Measurements from ENCODE around the gene EGLN3. TPM values are rescaled to one million over a fixed set of nuclear protein-coding genes. Genes with fewer than 3 reads are reported as not detected.

Gene EGLN3
- total and polyA plus RNA-seq, 3 experiments from 2014 or later = 1.6 to 2.5 (median 2.1) TPM

- POLR2A ChIA-PET = no interaction called here
- Mint-ChIP-seq H3K27ac (no peak overlapping the region), H3K4me3 (no peak overlapping the region), H3K4me1 (peaks cover 0 to 6% (median 0%) of the 10 kb centered on the region in 3 donors), H3K9me3 (peaks cover 0 to 3% (median 0%) of the 10 kb centered on the region in 5 donors), H3K27me3 (peaks cover 0 to 4% of the 10 kb centered on the region in 2 donors), H3K36me3 (no peaks in the 10 kb centered on the region)
- H3K36me3 ChIP-seq (ENCODE audit: insufficient read depth, low read length) = no peaks in the 10 kb centered on the region
- H3K9me3 ChIP-seq (ENCODE audit: low read length) = no peaks in the 10 kb centered on the region
- H3K4me3 ChIP-seq (ENCODE audit: low read length) = no peak overlapping the region
- no peaks in the 10 kb centered on the region for H3K4me1 ChIP-seq (ENCODE audit: insufficient read depth, low read length)
- no peak for DNase-seq
- no peak overlapping the region for H3K27ac ChIP-seq (ENCODE audit: low read depth, low read length)
- CTCF ChIA-PET = no interaction called here
- H3K27me3 ChIP-seq (ENCODE audit: insufficient read depth, low read length, poor library complexity, severe bottlenecking) = no peaks in the 10 kb centered on the region
Measured at GRCh38 chr14:33900706-33901105, 50.2 kb downstream of the EGLN3 start.

- POLR2A ChIA-PET = no interaction called here
- Histone ChIP-seq H3K4me3 (ENCODE audit: low read length) (no peak overlapping the region), H3K4me1 (ENCODE audit: insufficient read depth, low read length) (no peaks in the 10 kb centered on the region), H3K27me3 (ENCODE audit: insufficient read depth, low read length, poor library complexity, severe bottlenecking) (no peaks in the 10 kb centered on the region), H3K27ac (ENCODE audit: low read depth, low read length) (no peak overlapping the region), H3K9me3 (ENCODE audit: low read length) (no peaks in the 10 kb centered on the region), H3K36me3 (ENCODE audit: insufficient read depth, low read length) (no peaks in the 10 kb centered on the region)
- peaks cover 0 to 6% (median 0%) of the 10 kb centered on the region in 3 donors for H3K4me1 Mint-ChIP-seq
- CTCF ChIA-PET = no interaction called here
- no peak for DNase-seq
- H3K36me3 Mint-ChIP-seq = peaks cover 0 to 2% (median 0%) of the 10 kb centered on the region in 3 donors
- H3K4me3 Mint-ChIP-seq = no peak overlapping the region
- no peak overlapping the region for H3K27ac Mint-ChIP-seq
- H3K9me3 Mint-ChIP-seq = peaks cover 0 to 4% (median 3%) of the 10 kb centered on the region in 5 donors
- peaks cover 0 to 4% of the 10 kb centered on the region in 2 donors for H3K27me3 Mint-ChIP-seq
Measured at GRCh38 chr14:33899723-33900341, 51.0 kb downstream of the EGLN3 start.

GRCh38 chr14:33897878-33898535, 52.9 kb downstream of the EGLN3 start:
- no peak overlapping the region for H3K27ac ChIP-seq (ENCODE audit: low read depth, low read length)
- CTCF ChIA-PET = no interaction called here
- H3K4me1 Mint-ChIP-seq = peaks cover 0 to 2% (median 0%) of the 10 kb centered on the region in 3 donors
- peaks cover 0 to 4% of the 10 kb centered on the region in 2 donors for H3K27me3 Mint-ChIP-seq
- POLR2A ChIA-PET = no interaction called here
- no peaks in the 10 kb centered on the region for H3K4me1 ChIP-seq (ENCODE audit: insufficient read depth, low read length)
- no peaks in the 10 kb centered on the region for H3K27me3 ChIP-seq (ENCODE audit: insufficient read depth, low read length, poor library complexity, severe bottlenecking)
- H3K27ac Mint-ChIP-seq = no peak overlapping the region
- no peak overlapping the region for H3K4me3 Mint-ChIP-seq
- no peak overlapping the region for H3K4me3 ChIP-seq (ENCODE audit: low read length)
- no peak for DNase-seq
- H3K36me3 Mint-ChIP-seq = peaks cover 0 to 4% (median 0%) of the 10 kb centered on the region in 3 donors
- H3K9me3 Mint-ChIP-seq = peaks cover 3 to 7% (median 5%) of the 10 kb centered on the region in 5 donors
- no peaks in the 10 kb centered on the region for H3K36me3 ChIP-seq (ENCODE audit: insufficient read depth, low read length)
- no peaks in the 10 kb centered on the region for H3K9me3 ChIP-seq (ENCODE audit: low read length)

GRCh38 chr14:33897382-33897781, 53.5 kb downstream of the EGLN3 start:
- Histone ChIP-seq H3K9me3 (ENCODE audit: low read length) (no peaks in the 10 kb centered on the region), H3K36me3 (ENCODE audit: insufficient read depth, low read length) (no peaks in the 10 kb centered on the region), H3K27me3 (ENCODE audit: insufficient read depth, low read length, poor library complexity, severe bottlenecking) (no peaks in the 10 kb centered on the region), H3K27ac (ENCODE audit: low read depth, low read length) (no peak overlapping the region), H3K4me1 (ENCODE audit: insufficient read depth, low read length) (no peaks in the 10 kb centered on the region), H3K4me3 (ENCODE audit: low read length) (no peak overlapping the region)
- no peak for DNase-seq
- Mint-ChIP-seq H3K27ac (no peak overlapping the region), H3K9me3 (peaks cover 3 to 7% (median 5%) of the 10 kb centered on the region in 5 donors), H3K4me3 (no peak overlapping the region), H3K4me1 (no peaks in the 10 kb centered on the region), H3K27me3 (peaks cover 0 to 2% of the 10 kb centered on the region in 2 donors), H3K36me3 (peaks cover 0 to 4% (median 0%) of the 10 kb centered on the region in 3 donors)
- ChIA-PET CTCF (no interaction called here), POLR2A (no interaction called here)

- H3K36me3 Mint-ChIP-seq = peaks cover 0 to 4% (median 0%) of the 10 kb centered on the region in 3 donors
Measured at GRCh38 chr14:33894339-33894738, 56.5 kb downstream of the EGLN3 start.

DNA sequence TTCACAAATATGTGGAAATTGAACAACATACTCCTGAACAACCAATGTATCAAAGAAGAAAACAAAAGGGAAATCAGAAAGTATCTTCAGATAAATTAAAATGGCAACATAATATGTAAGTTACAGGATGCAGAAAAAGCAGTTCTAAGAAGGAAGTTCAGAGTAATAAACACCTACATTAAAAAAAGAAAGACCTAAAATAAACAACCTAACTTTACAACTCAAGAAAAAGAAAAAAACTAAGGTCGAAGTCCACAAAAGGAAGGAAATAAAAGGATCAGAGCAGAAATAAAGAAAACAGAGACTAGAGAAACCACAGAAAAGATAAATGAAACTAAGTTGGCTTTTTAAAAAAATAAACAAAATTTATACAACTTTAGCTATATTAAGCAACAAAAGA, 59.2 kb downstream of the EGLN3 start:
- no peak for DNase-seq
- no peaks in the 10 kb centered on the region for H3K9me3 ChIP-seq (ENCODE audit: low read length)
- Mint-ChIP-seq H3K4me3 (no peak overlapping the region), H3K27ac (no peak overlapping the region), H3K4me1 (peaks cover 0 to 7% (median 6%) of the 10 kb centered on the region in 3 donors), H3K9me3 (peaks cover 6 to 31% (median 12%) of the 10 kb centered on the region in 5 donors), H3K27me3 (peaks cover 0 to 2% of the 10 kb centered on the region in 2 donors), H3K36me3 (peaks cover 0 to 4% (median 0%) of the 10 kb centered on the region in 3 donors)
- POLR2A ChIA-PET = no interaction called here
- no peaks in the 10 kb centered on the region for H3K4me1 ChIP-seq (ENCODE audit: insufficient read depth, low read length)
- no peaks in the 10 kb centered on the region for H3K36me3 ChIP-seq (ENCODE audit: insufficient read depth, low read length)
- H3K27me3 ChIP-seq (ENCODE audit: insufficient read depth, low read length, poor library complexity, severe bottlenecking) = no peaks in the 10 kb centered on the region
- H3K27ac ChIP-seq (ENCODE audit: low read depth, low read length) = no peak overlapping the region
- H3K4me3 ChIP-seq (ENCODE audit: low read length) = no peak overlapping the region
- CTCF ChIA-PET = no interaction called here

More at GRCh38 chr14:33894339-33894738, 56.5 kb downstream of the EGLN3 start:
- H3K4me3 Mint-ChIP-seq = no peak overlapping the region
- H3K4me1 ChIP-seq (ENCODE audit: insufficient read depth, low read length) = no peaks in the 10 kb centered on the region
- H3K27ac Mint-ChIP-seq = no peak overlapping the region
- no peak for DNase-seq
- H3K27ac ChIP-seq (ENCODE audit: low read depth, low read length) = no peak overlapping the region
- ChIA-PET POLR2A (no interaction called here), CTCF (no interaction called here)
- H3K27me3 ChIP-seq (ENCODE audit: insufficient read depth, low read length, poor library complexity, severe bottlenecking) = no peaks in the 10 kb centered on the region
- no peaks in the 10 kb centered on the region for H3K36me3 ChIP-seq (ENCODE audit: insufficient read depth, low read length)
- peaks cover 0 to 2% of the 10 kb centered on the region in 2 donors for H3K27me3 Mint-ChIP-seq
- H3K9me3 ChIP-seq (ENCODE audit: low read length) = no peaks in the 10 kb centered on the region
- peaks cover 5 to 24% (median 7%) of the 10 kb centered on the region in 5 donors for H3K9me3 Mint-ChIP-seq
- H3K4me3 ChIP-seq (ENCODE audit: low read length) = no peak overlapping the region
- H3K4me1 Mint-ChIP-seq = peaks cover 0 to 7% (median 6%) of the 10 kb centered on the region in 3 donors

GRCh38 chr14:33884916-33885315, 66.0 kb downstream of the EGLN3 start:
- ChIA-PET CTCF (no interaction called here), POLR2A (no interaction called here)
- no peak overlapping the region for H3K27ac ChIP-seq (ENCODE audit: low read depth, low read length)
- peaks cover 0 to 1% of the 10 kb centered on the region in 2 donors for H3K27me3 Mint-ChIP-seq
- DNase-seq = no peak
- H3K4me3 Mint-ChIP-seq = no peak overlapping the region
- peaks cover 7 to 10% (median 7%) of the 10 kb centered on the region in 5 donors for H3K9me3 Mint-ChIP-seq
- no peak overlapping the region for H3K27ac Mint-ChIP-seq
- H3K9me3 ChIP-seq (ENCODE audit: low read length) = no peaks in the 10 kb centered on the region
- no peaks in the 10 kb centered on the region for H3K27me3 ChIP-seq (ENCODE audit: insufficient read depth, low read length, poor library complexity, severe bottlenecking)
- no peaks in the 10 kb centered on the region for H3K4me1 ChIP-seq (ENCODE audit: insufficient read depth, low read length)
- no peaks in the 10 kb centered on the region for H3K36me3 ChIP-seq (ENCODE audit: insufficient read depth, low read length)
- H3K4me3 ChIP-seq (ENCODE audit: low read length) = no peak overlapping the region
- no peaks in the 10 kb centered on the region for H3K36me3 Mint-ChIP-seq
- no peaks in the 10 kb centered on the region for H3K4me1 Mint-ChIP-seq

DNA sequence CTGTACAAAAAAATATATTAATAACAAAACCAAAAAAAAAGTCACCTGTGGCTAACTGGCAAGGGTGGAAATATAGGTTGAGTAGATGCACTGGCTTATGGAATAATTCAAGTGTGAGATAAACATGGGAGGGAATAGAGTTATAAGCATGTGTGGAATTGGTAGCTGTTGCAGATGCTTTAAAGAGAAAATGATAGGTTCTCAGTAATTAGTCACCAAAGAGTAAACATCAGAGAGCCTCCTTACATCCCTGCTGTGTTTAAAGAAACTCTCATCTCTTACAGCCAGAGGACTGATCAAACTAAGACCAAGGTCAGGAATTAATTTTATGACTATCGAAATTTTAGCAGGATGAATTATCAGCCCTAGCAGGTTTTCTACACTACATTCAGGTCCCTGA, 70.5 kb downstream of the EGLN3 start:
- POLR2A ChIA-PET = no interaction called here

More for the DNA sequence above, 70.5 kb downstream of the EGLN3 start:
- H3K4me3 Mint-ChIP-seq = no peak overlapping the region
- H3K9me3 Mint-ChIP-seq = peaks cover 14 to 31% (median 22%) of the 10 kb centered on the region in 5 donors
- H3K27ac Mint-ChIP-seq = no peak overlapping the region
- peaks cover 0 to 14% (median 2%) of the 10 kb centered on the region in 3 donors for H3K36me3 Mint-ChIP-seq
- no peaks in the 10 kb centered on the region for H3K36me3 ChIP-seq (ENCODE audit: insufficient read depth, low read length)
- no peaks in the 10 kb centered on the region for H3K4me1 Mint-ChIP-seq
- H3K9me3 ChIP-seq (ENCODE audit: low read length) = peaks cover 9% of the 10 kb centered on the region
- H3K27me3 Mint-ChIP-seq = peaks cover 0 to 1% of the 10 kb centered on the region in 2 donors
- no peaks in the 10 kb centered on the region for H3K27me3 ChIP-seq (ENCODE audit: insufficient read depth, low read length, poor library complexity, severe bottlenecking)
- no peaks in the 10 kb centered on the region for H3K4me1 ChIP-seq (ENCODE audit: insufficient read depth, low read length)
- H3K4me3 ChIP-seq (ENCODE audit: low read length) = no peak overlapping the region
- CTCF ChIA-PET = no interaction called here
- H3K27ac ChIP-seq (ENCODE audit: low read depth, low read length) = no peak overlapping the region
- DNase-seq = no peak

Measured in CD8-positive, alpha-beta memory T cell (primary cell).